MM.1S (cell line): ENCODE measurements around the gene PLXDC2.

ENCODE experiments used
- DNase-seq: peaks from one replicate; pipeline ENCODE4 v3.0.0-alpha.2; 2015
- H2AFZ ChIP-seq: fragments of 300-600 bp; sonication (generic); 2 replicates; pipeline ENCODE4 v1.6.0; 2016; ENCODE audit warnings: antibody characterized with exemption, low read length
- H3F3A ChIP-seq: fragments of 300-600 bp; sonication (generic); 2 replicates; pipeline ENCODE4 v1.6.1; 2016; ENCODE audit warnings: mild to moderate bottlenecking, antibody characterized with exemption, low read length, moderate library complexity, mixed read lengths; ENCODE audit not compliant: insufficient read depth
- H3K27ac ChIP-seq: fragments of 300-600 bp; sonication (generic); 2 replicates; pipeline ENCODE4 v1.5.1; 2016; ENCODE audit warnings: mild to moderate bottlenecking, low read length
- H3K27me3 ChIP-seq: fragments of 300-600 bp; sonication (generic); replicated peaks from 2 replicates; pipeline ENCODE4 v1.6.0; 2016; ENCODE audit warnings: low read length; ENCODE audit not compliant: insufficient read depth
- H3K36me3 ChIP-seq: fragments of 300-600 bp; sonication (generic); replicated peaks from 2 replicates; pipeline ENCODE4 v1.6.1; 2016; ENCODE audit warnings: mild to moderate bottlenecking, low read length, mixed read lengths; ENCODE audit not compliant: insufficient read depth
- H3K4me1 ChIP-seq: fragments of 300-600 bp; sonication (generic); 2 replicates; pipeline ENCODE4 v1.6.1; 2016; ENCODE audit warnings: low read length, mixed read lengths
- H3K4me2 ChIP-seq: fragments of 300-600 bp; sonication (generic); 2 replicates; pipeline ENCODE4 v1.6.0; 2016; ENCODE audit warnings: low read depth, low read length
- H3K4me3 ChIP-seq: fragments of 300-600 bp; sonication (generic); 2 replicates; pipeline ENCODE4 v1.5.1; 2016; ENCODE audit warnings: low read length, mixed read lengths
- H3K79me2 ChIP-seq: fragments of 300-600 bp; sonication (generic); 2 replicates; pipeline ENCODE4 v1.6.1; 2016; ENCODE audit warnings: mixed run types, low read length, mixed read lengths
- H3K9ac ChIP-seq: fragments of 300-600 bp; sonication (generic); 2 replicates; pipeline ENCODE4 v1.6.1; 2016; ENCODE audit warnings: low read length, mixed read lengths
- H3K9me2 ChIP-seq: fragments of 300-600 bp; sonication (generic); replicated peaks from 2 replicates; pipeline ENCODE4 v1.6.1; 2016; ENCODE audit warnings: mild to moderate bottlenecking, low read length, mixed read lengths; ENCODE audit not compliant: insufficient read depth
- H3K9me3 ChIP-seq: fragments of 300-600 bp; sonication (generic); replicated peaks from 2 replicates; pipeline ENCODE4 v1.6.1; 2016; ENCODE audit warnings: mild to moderate bottlenecking, low read length, mixed read lengths; ENCODE audit not compliant: insufficient read depth
- H4K20me1 ChIP-seq: fragments of 300-600 bp; sonication (generic); 2 replicates; pipeline ENCODE4 v1.6.1; 2016; ENCODE audit warnings: mild to moderate bottlenecking, low read length, moderate library complexity, mixed read lengths; ENCODE audit not compliant: insufficient read depth
- CTCF ChIP-seq: fragments of 300-600 bp; sonication (generic); IDR thresholded peaks from 2 replicates; pipeline ENCODE4 v1.5.1; 2016; ENCODE audit warnings: antibody characterized with exemption, low read length, mixed read lengths
- EZH2 ChIP-seq: fragments of 300-600 bp; sonication (generic); optimal IDR thresholded peaks from 2 replicates; pipeline ENCODE3; 2017; ENCODE audit warnings: low read depth, mild to moderate bottlenecking, antibody characterized with exemption, low read length, mixed read lengths
- EZH2phosphoT487 ChIP-seq: fragments of 300-600 bp; sonication (generic); IDR thresholded peaks from 2 replicates; pipeline ENCODE4 v1.6.1; 2018; ENCODE audit warnings: antibody characterized with exemption, low read length

The PLXDC2 gene

GRCh38 chr10:19947656-19948055, 131.4 kb downstream of the PLXDC2 start:
- TF ChIP-seq EZH2phosphoT487 (no peak), EZH2 (no peak), CTCF (no peak)
- Histone ChIP-seq H2AFZ (no peak overlapping the region), H3K27me3 (no peaks in the 10 kb centered on the region), H3K27ac (no peak overlapping the region), H3K4me1 (no peaks in the 10 kb centered on the region), H3K9me2 (no peaks in the 10 kb centered on the region), H3K4me2 (no peak overlapping the region), H3K9ac (no peak overlapping the region), H3F3A (no peaks in the 10 kb centered on the region), H3K4me3 (no peak overlapping the region), H3K9me3 (no peaks in the 10 kb centered on the region), H4K20me1 (no peaks in the 10 kb centered on the region), H3K79me2 (no peaks in the 10 kb centered on the region), H3K36me3 (no peaks in the 10 kb centered on the region)
- DNase-seq: no peak

- Histone ChIP-seq H3K27ac (no peak overlapping the region), H3F3A (no peaks in the 10 kb centered on the region), H3K9me2 (no peaks in the 10 kb centered on the region), H4K20me1 (no peaks in the 10 kb centered on the region), H3K79me2 (no peaks in the 10 kb centered on the region), H3K4me1 (no peaks in the 10 kb centered on the region), H3K27me3 (no peaks in the 10 kb centered on the region), H3K9ac (no peak overlapping the region), H2AFZ (no peak overlapping the region), H3K4me2 (no peak overlapping the region), H3K9me3 (no peaks in the 10 kb centered on the region), H3K36me3 (no peaks in the 10 kb centered on the region), H3K4me3 (no peak overlapping the region)
- TF ChIP-seq EZH2phosphoT487 (no peak), EZH2 (no peak), CTCF (no peak)
- no peak for DNase-seq
Observed at GRCh38 chr10:19952224-19953010, 136.2 kb downstream of the PLXDC2 start.

GRCh38 chr10:19954601-19955000, 138.4 kb downstream of the PLXDC2 start:
- DNase-seq: no peak
- no peaks in the 10 kb centered on the region for H3K9me2 ChIP-seq
- H3F3A ChIP-seq: no peaks in the 10 kb centered on the region
- H4K20me1 ChIP-seq: no peaks in the 10 kb centered on the region
- no peaks in the 10 kb centered on the region for H3K9me3 ChIP-seq
- H3K27ac ChIP-seq: no peak overlapping the region
- H3K4me1 ChIP-seq: no peaks in the 10 kb centered on the region
- no peak overlapping the region for H2AFZ ChIP-seq
- H3K4me3 ChIP-seq: no peak overlapping the region
- H3K9ac ChIP-seq: no peak overlapping the region
- TF ChIP-seq EZH2phosphoT487 (no peak), CTCF (no peak), EZH2 (no peak)
- no peak overlapping the region for H3K4me2 ChIP-seq
- no peaks in the 10 kb centered on the region for H3K27me3 ChIP-seq
- H3K36me3 ChIP-seq: no peaks in the 10 kb centered on the region
- no peaks in the 10 kb centered on the region for H3K79me2 ChIP-seq
